ENCODE measurements around the gene CALCR.

The CALCR gene

DNA sequence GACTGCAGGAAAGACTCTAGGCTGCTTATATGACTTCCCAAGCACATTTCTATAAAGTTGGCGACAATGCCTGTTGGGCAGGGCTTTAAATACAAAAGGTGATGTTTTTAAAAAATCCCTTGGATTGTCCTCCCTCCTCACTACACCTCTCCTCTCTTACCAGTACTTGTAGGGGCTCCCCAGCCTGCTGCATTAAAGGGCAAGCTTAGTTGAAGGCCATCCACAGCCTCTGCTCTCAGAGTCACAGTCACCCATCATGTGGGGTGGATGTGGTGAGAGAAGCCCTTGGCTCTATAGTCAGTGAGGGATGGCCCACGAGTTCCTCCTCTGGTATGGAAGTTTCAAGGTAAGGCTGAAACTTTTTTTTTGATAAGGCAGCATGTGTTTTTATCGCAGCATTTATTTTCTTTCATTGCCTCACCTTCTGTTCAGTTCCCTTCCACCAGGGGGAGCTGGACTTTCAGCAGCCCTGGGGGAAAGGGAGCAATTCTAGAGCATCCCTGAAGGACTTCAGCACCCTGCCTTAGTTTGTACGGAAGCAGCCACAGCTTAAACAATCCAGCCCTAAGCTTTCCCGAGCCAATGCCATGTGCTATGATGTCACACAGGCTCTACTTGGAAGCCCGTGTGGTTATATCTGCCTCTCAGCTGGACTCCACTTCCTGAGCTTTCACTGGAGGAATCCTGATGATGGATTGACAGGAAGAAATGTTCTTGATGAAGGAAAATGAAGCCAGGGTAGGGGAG lies 131.9 kb downstream of the CALCR start:
- DNase-seq: peak; percentile 56 to 71 (median 64)

DNA sequence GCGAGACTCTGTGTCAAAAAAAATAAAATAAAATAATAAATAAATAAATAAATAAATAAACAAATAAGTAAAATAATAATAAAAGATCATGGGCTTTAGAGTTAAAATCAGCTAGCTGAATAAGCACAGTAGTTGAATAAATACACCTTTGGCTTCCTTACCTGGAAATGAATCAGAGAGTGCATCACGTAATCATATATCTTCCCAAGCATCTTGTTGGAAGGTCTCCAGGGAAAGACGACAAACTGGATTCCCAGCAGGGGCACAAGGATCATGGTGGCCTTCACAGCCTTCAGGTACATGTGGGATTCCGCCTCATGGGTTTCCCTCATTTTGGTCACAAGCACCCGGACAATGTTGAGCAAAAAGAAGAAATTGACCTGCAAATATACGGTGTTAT lies 138.7 kb downstream of the CALCR start:
- DNase-seq: no peak

DNA sequence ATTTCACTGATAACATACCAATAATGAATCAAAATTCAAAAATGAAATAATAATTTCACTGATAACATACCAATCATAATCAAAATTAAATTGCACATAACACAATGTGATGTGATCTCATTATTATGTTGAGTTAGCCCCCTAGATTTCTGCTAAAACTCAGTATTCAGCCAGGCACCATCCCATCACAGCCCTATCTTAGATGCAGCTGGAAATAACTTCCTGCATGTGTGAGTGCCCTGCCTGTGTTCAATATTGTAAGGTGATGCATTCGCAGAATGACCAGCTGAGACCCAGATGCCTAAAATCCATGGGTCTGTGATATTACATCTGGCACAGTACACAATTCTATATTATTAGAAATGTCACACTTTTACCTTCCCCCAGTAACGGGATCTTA lies 142.4 kb downstream of the CALCR start:
- no peak for DNase-seq

DNA sequence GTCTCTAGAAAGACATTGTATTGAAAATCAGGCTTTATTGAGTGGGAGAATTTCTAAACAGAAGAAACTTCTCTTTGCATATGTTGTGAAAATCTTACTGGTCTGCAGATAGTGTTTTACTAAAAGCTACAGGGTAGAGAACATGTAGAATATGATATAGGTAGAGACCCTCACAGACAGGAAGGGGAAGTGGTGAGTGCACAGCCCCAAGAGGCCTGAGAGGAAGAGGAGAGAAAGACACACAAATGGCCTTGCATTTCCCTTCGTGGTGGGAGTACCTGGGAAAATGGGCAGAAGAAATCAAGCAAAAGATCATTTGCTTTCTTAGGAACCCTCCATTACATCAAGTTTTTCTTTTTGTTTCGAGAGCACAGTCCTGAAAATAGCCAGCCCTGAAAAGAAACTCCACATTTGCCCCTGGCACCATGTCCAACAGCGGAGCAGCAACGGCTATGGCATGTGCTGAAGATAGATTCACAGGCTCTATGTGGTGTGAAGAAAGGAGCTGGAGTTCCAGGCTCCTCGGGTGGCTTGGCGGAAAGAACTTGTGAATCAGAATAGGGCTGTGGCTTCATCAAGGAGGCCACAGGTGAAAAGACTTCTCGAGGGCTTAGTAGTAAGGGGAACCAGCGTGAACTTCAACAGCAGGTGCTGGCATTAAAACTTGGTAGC lies 143.5 kb downstream of the CALCR start:
- DNase-seq: no peak

DNA sequence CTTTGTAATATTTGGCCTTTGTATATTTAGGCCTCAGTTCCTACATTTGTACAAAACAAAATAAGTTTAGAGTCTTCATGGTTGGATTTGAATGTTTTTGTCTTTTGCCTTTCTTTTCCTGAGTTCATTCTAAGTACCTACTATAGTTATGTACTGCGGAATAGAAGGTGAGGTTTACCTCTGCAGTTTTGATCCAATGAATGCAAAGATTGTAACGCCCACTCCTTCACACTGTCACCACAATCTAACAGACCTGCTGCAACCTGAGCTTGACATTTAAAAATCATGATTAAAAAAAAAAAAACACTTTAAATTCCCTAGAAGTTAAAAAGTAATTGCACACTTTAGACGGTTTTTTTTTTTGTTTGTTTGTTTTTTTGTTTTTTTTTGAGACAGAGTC lies 145.0 kb downstream of the CALCR start:
- DNase-seq: no peak

DNA sequence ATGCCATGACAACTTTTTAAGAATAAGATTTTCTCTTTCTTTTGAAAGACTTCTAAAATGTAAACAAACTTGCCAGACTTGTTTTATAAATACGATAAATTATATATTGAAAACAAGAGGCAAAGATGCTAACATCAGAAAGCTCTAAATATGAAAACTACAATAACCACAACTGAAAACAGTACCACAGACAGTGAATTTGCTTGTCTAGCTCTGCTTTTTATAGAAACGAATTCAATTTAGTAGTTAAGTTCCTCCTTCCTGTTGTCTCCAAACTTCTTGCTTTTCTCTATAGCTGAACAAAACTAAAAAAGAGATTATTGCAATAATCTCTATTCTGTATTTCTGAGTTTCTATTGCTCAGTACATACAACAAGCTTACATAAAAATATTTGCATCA lies 147.4 kb downstream of the CALCR start:
- no peak for DNase-seq

DNA sequence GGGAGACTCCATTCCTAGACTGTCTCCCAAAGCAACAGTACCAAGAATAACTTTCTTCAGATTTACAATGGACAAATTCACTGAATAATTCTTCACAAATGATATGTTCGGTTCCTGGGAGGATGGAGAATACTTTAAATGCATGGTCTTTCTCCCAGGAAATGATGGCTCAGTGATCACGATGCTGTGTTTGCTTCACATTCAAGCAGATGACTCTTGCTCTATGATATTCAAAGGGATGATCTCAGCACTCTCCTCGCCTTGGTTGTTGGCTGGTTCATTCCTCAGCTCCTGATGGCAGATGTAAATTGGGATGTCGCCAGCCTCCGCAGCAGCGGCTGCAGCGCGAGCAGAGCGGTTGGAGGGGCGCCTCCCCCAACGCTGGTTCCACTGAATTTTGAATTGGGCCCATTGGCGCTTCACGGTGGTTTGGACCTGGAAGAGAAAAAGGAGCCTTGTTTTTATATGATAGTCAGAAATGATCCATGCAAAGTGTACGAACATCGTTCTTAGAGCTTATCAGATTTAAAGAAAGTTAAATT lies 148.3 kb downstream of the CALCR start:
- no peak for DNase-seq

DNA sequence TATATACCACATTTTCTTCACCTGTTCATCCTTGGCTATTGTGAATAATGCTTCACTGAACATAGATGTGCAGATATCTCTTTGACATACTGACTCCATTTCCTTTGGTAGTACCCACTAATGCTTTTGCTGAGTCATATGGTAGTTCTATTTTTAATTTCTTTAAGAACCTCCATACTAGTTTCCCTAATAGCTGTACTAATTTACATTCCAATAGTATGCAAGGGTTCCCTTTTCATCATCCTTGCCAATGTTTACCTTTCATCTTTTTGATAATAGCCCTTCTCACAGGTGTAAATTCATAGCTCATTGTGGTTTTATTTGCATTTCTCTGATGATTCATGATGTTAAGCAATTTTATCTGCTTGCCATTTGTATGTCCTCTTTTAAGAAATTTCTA lies 159.9 kb downstream of the CALCR start:
- no peak for DNase-seq

DNA sequence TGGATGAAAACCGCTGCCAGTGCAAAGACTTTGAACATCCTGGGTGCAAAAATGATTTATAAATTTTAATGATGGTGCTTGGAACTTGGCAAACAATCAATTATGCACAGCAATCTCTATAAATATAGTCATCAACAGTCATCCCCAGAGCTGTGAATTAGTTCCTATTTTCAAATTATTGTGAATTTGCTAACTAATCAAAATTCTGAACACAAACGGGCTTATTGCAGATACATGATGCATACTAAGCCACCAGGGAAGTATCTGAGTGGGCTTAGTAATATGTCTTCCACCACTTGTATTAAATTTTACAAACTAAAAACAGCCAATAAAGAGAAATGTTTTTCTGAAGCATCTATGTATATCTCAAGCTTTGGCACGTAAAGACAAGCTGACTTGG lies 165.2 kb downstream of the CALCR start:
- DNase-seq: no peak

DNA sequence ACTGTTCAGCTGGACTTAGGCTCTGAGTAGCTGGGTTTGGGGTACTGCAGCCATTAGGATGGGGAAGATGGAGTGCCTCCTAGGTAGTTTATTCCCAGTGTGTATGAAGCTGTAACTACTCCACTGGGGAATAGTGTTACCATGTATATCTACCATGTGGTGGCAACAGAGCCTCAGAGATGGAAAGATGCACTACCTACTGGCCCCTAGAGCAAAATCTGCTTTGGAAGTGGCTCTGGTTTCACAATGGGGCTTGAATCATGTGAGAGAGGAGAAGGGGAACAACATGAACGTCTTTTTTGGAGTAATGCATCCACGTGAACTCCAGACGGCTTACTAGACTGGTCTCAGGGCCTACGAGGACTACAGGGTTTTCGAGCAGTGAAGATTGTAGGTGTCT lies 167.3 kb downstream of the CALCR start:
- DNase-seq: no peak

DNA sequence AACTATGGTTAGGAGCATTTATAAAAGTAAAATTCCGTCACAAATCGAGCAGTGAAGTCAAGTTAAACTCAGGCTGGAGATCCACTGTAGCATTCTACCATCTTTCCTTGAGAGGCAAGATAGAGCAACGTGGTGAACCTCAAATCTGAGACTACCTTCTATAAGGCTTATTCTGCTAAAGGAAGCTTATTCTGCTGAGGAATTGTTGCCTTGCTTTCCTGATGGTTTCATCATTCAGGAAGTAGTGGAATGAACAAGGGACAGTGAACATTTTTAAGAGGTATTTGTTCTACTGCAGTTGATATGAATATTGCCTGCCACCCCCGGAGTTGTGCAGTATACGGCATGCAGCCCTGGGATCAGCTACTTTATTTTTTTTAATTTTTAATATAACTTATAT lies 171.6 kb downstream of the CALCR start:
- no peak for DNase-seq

DNA sequence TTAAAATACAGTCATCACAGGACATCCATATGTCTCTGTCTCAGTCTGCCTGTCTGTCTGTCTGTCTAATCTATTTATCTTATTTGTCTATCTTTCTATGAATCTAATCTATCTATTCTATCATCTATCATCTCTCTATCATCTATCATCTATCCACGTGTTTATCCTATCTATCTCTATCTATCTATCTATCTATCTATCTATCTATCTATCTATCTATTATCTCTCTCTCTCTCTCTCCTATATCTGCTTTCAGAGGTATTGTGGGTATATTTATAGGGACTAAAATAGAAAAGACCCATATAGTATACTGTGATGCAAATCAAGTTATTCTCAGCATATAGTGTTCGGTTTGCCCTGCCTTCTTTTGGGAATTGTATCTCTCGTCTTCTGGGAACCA lies 174.9 kb downstream of the CALCR start:
- no peak for DNase-seq

DNA sequence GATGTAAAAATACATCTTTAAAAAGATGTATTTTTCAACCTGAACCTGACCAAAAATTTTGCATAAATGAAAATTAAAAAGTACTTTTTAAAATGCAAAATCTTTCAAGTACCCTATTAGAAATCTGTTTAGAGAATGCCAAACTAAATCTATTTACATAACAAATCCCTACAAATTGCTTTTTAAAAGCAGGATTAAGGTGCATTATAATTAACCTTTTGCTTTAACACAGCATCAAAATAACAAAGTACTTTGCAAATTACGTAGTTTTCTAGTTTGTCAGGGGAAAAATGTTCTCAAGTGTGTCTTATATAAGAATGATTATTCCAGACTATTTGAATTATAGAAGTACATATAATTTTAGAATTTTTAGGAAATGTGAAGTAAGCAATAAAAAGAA lies 181.5 kb downstream of the CALCR start:
- no peak for DNase-seq

DNA sequence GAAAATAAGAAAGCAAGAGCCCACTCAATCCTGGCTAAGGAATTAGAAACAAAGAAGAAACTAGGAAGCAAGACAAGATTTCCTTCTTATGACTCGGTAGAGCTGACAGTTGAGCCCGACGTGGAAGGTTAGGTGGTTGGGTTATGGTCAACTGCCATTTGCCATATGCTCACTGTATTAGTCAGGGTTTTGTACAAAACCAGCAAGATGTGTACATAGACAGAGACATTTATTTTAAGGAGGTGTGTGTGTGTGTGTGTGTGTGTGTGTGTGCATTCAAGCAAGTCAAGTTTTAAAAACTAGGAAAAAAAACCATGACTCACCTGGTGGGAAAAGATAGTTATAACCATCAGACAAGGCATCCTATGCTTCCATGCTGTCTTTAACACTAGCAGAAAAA lies 183.9 kb downstream of the CALCR start:
- DNase-seq: no peak

DNA sequence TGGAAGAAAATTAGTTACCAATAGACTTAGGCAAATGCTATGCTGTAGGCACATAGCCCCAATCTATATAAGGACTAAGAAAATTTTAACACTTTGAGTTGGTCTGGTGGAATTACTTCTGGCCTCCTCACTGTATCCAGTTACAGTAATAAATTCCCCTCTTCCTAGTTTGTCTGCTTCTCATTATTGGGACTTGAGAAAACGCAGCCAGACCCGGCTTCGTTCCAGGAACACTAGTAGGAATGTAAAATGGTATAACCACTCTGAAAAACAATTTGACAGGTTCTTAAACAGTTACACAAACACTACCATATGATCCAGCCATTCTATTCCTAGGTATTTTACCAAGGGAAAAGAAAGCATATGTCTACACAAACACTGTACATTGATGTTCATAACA lies 192.2 kb downstream of the CALCR start:
- no peak for DNase-seq

DNA sequence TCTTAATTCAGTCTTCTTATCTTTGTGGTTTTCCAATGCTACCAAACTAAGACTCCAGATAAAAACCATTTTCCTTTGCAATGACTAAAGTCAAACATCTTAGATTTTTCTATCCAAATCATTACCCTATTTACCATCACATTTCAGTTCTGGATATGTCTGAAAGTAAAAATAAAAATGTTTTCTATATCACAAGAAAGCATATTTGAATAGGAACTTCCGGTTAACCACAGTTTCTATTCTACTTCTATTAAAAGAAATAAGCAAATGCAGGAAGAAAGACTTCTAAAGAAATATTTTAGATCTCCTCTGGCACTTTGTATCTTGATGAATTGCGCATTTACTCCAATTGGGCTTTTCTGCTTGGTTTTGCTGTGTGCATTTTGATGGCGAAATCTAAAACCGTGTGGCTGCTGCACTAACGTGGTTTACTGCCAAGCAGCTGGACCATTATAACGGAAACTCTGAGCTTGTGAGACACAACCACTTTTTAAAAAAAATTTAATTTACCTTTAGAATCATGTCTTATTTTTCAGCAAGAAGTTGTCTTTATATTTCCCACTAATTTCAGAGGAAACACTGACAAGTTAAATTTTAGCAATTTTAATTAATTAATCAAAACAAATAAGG lies 196.3 kb downstream of the CALCR start:
- DNase-seq: no peak

DNA sequence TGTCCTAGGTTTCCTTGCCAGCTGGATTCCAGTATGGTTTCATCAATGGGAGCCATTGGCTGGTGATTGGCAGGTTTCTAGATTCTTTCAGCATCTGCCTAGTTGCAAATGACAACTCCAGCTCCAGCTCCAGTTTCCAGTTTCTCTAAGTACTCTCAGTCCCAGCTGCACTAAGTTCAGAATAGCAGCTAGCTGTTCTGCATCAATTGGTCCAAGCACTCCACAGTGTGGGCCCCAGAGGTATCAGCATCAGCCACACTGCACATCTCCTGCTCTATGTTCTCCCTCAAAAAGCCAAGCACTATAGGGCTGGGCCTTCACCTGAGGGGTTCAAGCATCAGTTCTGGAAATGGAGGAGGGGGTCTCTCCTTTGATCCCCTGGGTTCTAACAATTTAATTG lies 198.9 kb downstream of the CALCR start:
- DNase-seq: no peak
